Measurements from ENCODE around the gene ZCCHC14. TPM values are rescaled to one million over a fixed set of nuclear protein-coding genes. Genes with fewer than 3 reads are reported as not detected.

ZCCHC14 gene
- total RNA-seq, 1 experiment from 2014 or later = 27.7 TPM

DNA sequence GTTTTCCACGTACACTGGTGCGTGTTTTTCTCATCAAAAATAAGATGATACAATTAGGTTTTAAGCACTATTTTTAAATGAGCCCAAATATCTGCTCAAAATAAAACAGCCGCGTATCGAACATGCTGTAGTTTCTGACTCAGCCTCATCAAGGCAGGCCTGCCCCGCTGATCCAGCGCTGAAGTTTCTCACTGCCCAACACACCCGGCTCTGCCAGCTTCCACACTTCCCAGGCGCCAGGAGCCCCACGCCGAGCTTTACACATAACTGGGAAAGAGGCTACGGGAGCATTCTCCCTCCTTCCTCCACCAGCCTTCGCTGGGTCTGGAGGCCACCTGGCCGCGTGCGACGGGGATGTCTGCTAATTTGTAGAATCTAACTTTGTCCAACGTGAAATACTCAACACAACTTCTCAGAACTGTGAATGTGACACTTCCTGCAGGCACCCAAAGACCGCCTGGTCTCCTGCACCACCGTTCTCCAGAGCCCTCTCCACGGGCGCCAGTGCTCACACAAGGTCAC lies 58.6 kb downstream of the ZCCHC14 start:
- H2BK20ac ChIP-seq (ENCODE audit: low read depth, low read length, poor library complexity, severe bottlenecking) = no peak overlapping the region
- no CpG with 5 or more reads among the region's 22 CpGs for WGBS (ENCODE audit: extremely low coverage, insufficient read length, low lambda C conversion rate)
- no peak for DNase-seq
- no peaks in the 10 kb centered on the region for H3K23me2 ChIP-seq (ENCODE audit: insufficient read length, low read depth, low read length, poor library complexity, severe bottlenecking)
- no peak overlapping the region for H3K23ac ChIP-seq (ENCODE audit: insufficient read length, low read depth, low read length)
- no peaks in the 10 kb centered on the region for H3K79me2 ChIP-seq (ENCODE audit: insufficient read depth, low read length)
- no peak overlapping the region for H2BK120ac ChIP-seq (ENCODE audit: low read depth, low read length, poor library complexity, severe bottlenecking)
- H3K4me1 ChIP-seq (ENCODE audit: insufficient read depth, low read length) = no peaks in the 10 kb centered on the region
- H4K8ac ChIP-seq (replicated peaks; ENCODE audit: insufficient read length, low read depth, low read length) = no peak overlapping the region
- no peak overlapping the region for H4K5ac ChIP-seq (ENCODE audit: insufficient read length, low read depth, low read length)
- H3K56ac ChIP-seq (ENCODE audit: insufficient read length, low read depth, low read length) = no peak overlapping the region
- no peak overlapping the region for H3K14ac ChIP-seq (ENCODE audit: insufficient read depth, low read length)
- no peaks in the 10 kb centered on the region for H3K9me3 ChIP-seq (ENCODE audit: control insufficient read depth, low read depth, low read length)
- H3K79me1 ChIP-seq (ENCODE audit: insufficient read depth, low read depth, low read length, poor library complexity, severe bottlenecking) = peaks cover 5% of the 10 kb centered on the region
- H2BK12ac ChIP-seq (ENCODE audit: insufficient read length, low read depth, low read length) = no peak overlapping the region
- no peak overlapping the region for H3K9ac ChIP-seq (ENCODE audit: extremely low read depth, insufficient read length, low read length)
- no peak overlapping the region for H2AFZ ChIP-seq (ENCODE audit: low read length)
- Mint-ChIP-seq H3K4me3 (no peak overlapping the region), H3K4me1 (peaks cover 7 to 8% of the 10 kb centered on the region in 2 experiments), H3K27ac (no peak overlapping the region; a peak in 1 of 7 replicates), H3K9me3 (no peaks in the 10 kb centered on the region), H3K27me3 (ENCODE audit: low read depth) (no peaks in the 10 kb centered on the region), H3K36me3 (ENCODE audit: insufficient read depth in 1 of 3, low read depth in 3 of 3) (peaks cover 7 to 16% (median 16%) of the 10 kb centered on the region in 3 experiments; a peak in 6 of 7 replicates)
- H4K91ac ChIP-seq (ENCODE audit: insufficient read length, low read depth, low read length) = no peak overlapping the region
- no peak overlapping the region for H3K18ac ChIP-seq (ENCODE audit: insufficient read length, low read depth, low read length)
- no peak overlapping the region for H3T11ph ChIP-seq (ENCODE audit: low read length)
- TF ChIP-seq, protein P1, sequence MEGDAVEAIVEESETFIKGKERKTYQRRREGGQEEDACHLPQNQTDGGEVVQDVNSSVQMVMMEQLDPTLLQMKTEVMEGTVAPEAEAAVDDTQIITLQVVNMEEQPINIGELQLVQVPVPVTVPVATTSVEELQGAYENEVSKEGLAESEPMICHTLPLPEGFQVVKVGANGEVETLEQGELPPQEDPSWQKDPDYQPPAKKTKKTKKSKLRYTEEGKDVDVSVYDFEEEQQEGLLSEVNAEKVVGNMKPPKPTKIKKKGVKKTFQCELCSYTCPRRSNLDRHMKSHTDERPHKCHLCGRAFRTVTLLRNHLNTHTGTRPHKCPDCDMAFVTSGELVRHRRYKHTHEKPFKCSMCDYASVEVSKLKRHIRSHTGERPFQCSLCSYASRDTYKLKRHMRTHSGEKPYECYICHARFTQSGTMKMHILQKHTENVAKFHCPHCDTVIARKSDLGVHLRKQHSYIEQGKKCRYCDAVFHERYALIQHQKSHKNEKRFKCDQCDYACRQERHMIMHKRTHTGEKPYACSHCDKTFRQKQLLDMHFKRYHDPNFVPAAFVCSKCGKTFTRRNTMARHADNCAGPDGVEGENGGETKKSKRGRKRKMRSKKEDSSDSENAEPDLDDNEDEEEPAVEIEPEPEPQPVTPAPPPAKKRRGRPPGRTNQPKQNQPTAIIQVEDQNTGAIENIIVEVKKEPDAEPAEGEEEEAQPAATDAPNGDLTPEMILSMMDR (conservative IDR thresholded peaks at IDR 0.05) = no peak
- H3K27me3 ChIP-seq (ENCODE audit: insufficient read depth, low read length) = no peaks in the 10 kb centered on the region
- no peaks in the 10 kb centered on the region for H4K20me1 ChIP-seq (ENCODE audit: control insufficient read depth, insufficient read depth, insufficient read length)
- H2AK5ac ChIP-seq (ENCODE audit: insufficient read length, low read length) = no peak overlapping the region
- H3K4ac ChIP-seq (ENCODE audit: low read depth, low read length) = no peak overlapping the region
- H2BK5ac ChIP-seq (ENCODE audit: insufficient read length, low read length) = no peak overlapping the region
- no peak overlapping the region for H3K4me2 ChIP-seq (ENCODE audit: insufficient read depth, insufficient read length, low read length)
- H2BK15ac ChIP-seq (ENCODE audit: low read depth, low read length) = no peak overlapping the region
- H3K27ac ChIP-seq (ENCODE audit: insufficient read length, low read depth, low read length) = no peak overlapping the region
